ENCODE data around the gene MRPS5.
"Not testable (repeated sequence)": the region's sequence is repeated elsewhere in the genome, so short reads cannot be mapped to it uniquely, and the experiment has no call there.

MRPS5 gene

GRCh38 chr2:95039363-95039762 lies 82.2 kb downstream of the MRPS5 start:
- H2AFZ ChIP-seq (ENCODE audit: low read depth, low read length), result no peak overlapping the region
- peaks cover 25% of the 10 kb centered on the region for H3K36me3 ChIP-seq (ENCODE audit: insufficient read depth, low read length)
- peaks cover 10% of the 10 kb centered on the region; the same call in 1 of the 2 replicates for H3K79me2 ChIP-seq (ENCODE audit: insufficient read depth, low read length)

GRCh38 chr2:95038635-95039298 lies 82.8 kb downstream of the MRPS5 start:
- no peak overlapping the region for H3K27ac ChIP-seq (ENCODE audit: low read length)
- TF ChIP-seq EZH2 (IDR thresholded peaks at IDR 0.05; ENCODE audit: borderline replicate concordance, low read depth, low read length, severe bottlenecking) (no peak), CTCF (IDR thresholded peaks at IDR 0.05; ENCODE audit: borderline replicate concordance, extremely low read depth, low read length, poor library complexity, severe bottlenecking) (no peak)
- DNase-seq (no peak), ATAC-seq (ENCODE audit: insufficient read depth, low read depth) (no peak)
- no peak overlapping the region for H2AFZ ChIP-seq (ENCODE audit: low read depth, low read length)
- H3K79me2 ChIP-seq (ENCODE audit: insufficient read depth, low read length), result peaks cover 16% of the 10 kb centered on the region; the same call in 1 of the 2 replicates
- no peak overlapping the region for H3K9ac ChIP-seq (ENCODE audit: low read depth, low read length)
- no peaks in the 10 kb centered on the region for H3K27me3 ChIP-seq (ENCODE audit: insufficient read depth, low read length, poor library complexity)
- H3K4me1 ChIP-seq (ENCODE audit: insufficient read depth, low read length), result no peaks in the 10 kb centered on the region
- peaks cover 12% of the 10 kb centered on the region for H4K20me1 ChIP-seq (ENCODE audit: insufficient read depth, low read length)
- no peaks in the 10 kb centered on the region for H3K9me3 ChIP-seq (ENCODE audit: insufficient read depth, low read length, severe bottlenecking)
- H3K36me3 ChIP-seq (ENCODE audit: insufficient read depth, low read length), result peaks cover 26% of the 10 kb centered on the region
- no peak overlapping the region for H3K4me2 ChIP-seq (ENCODE audit: insufficient read depth, low read length)
- H3K4me3 ChIP-seq (ENCODE audit: low read depth in 1 of 2, low read length in 2 of 2), result no peak overlapping the region

More at GRCh38 chr2:95039363-95039762, 82.2 kb downstream of the MRPS5 start:
- Histone ChIP-seq H3K4me1 (ENCODE audit: insufficient read depth, low read length) (no peaks in the 10 kb centered on the region), H3K9me3 (ENCODE audit: insufficient read depth, low read length, severe bottlenecking) (no peaks in the 10 kb centered on the region), H3K4me3 (ENCODE audit: low read depth in 1 of 2, low read length in 2 of 2) (no peak overlapping the region), H3K4me2 (ENCODE audit: insufficient read depth, low read length) (no peak overlapping the region), H3K9ac (ENCODE audit: low read depth, low read length) (no peak overlapping the region), H3K27me3 (ENCODE audit: insufficient read depth, low read length, poor library complexity) (no peaks in the 10 kb centered on the region), H4K20me1 (ENCODE audit: insufficient read depth, low read length) (peaks cover 6% of the 10 kb centered on the region), H3K27ac (ENCODE audit: low read length) (no peak overlapping the region)
- TF ChIP-seq CTCF (IDR thresholded peaks at IDR 0.05; ENCODE audit: borderline replicate concordance, extremely low read depth, low read length, poor library complexity, severe bottlenecking) (no peak), EZH2 (IDR thresholded peaks at IDR 0.05; ENCODE audit: borderline replicate concordance, low read depth, low read length, severe bottlenecking) (no peak)
- ATAC-seq (ENCODE audit: insufficient read depth, low read depth) (no peak), DNase-seq (no peak)

- Histone ChIP-seq H3K36me3 (ENCODE audit: insufficient read depth, low read length) (peaks cover 22% of the 10 kb centered on the region), H3K79me2 (ENCODE audit: insufficient read depth, low read length) (peaks cover 18% of the 10 kb centered on the region; the same call in 1 of the 2 replicates), H4K20me1 (ENCODE audit: insufficient read depth, low read length) (peaks cover 18% of the 10 kb centered on the region)
- not testable (repeated sequence) for ATAC-seq (ENCODE audit: insufficient read depth, low read depth); H3K4me2 ChIP-seq (ENCODE audit: insufficient read depth, low read length); H2AFZ ChIP-seq (ENCODE audit: low read depth, low read length); H3K9ac ChIP-seq (ENCODE audit: low read depth, low read length); H3K27me3 ChIP-seq (ENCODE audit: insufficient read depth, low read length, poor library complexity); H3K4me1 ChIP-seq (ENCODE audit: insufficient read depth, low read length); H3K27ac ChIP-seq (ENCODE audit: low read length); DNase-seq; H3K4me3 ChIP-seq (ENCODE audit: low read depth in 1 of 2, low read length in 2 of 2); H3K9me3 ChIP-seq (ENCODE audit: insufficient read depth, low read length, severe bottlenecking)
Observed at GRCh38 chr2:95037841-95038585, 83.6 kb downstream of the MRPS5 start.

- Histone ChIP-seq H3K4me3 (ENCODE audit: low read depth in 1 of 2, low read length in 2 of 2) (no peak overlapping the region), H4K20me1 (ENCODE audit: insufficient read depth, low read length) (peaks cover 20% of the 10 kb centered on the region), H3K4me2 (ENCODE audit: insufficient read depth, low read length) (no peak overlapping the region), H3K36me3 (ENCODE audit: insufficient read depth, low read length) (peaks cover 20% of the 10 kb centered on the region), H2AFZ (ENCODE audit: low read depth, low read length) (no peak overlapping the region), H3K4me1 (ENCODE audit: insufficient read depth, low read length) (no peaks in the 10 kb centered on the region), H3K27me3 (ENCODE audit: insufficient read depth, low read length, poor library complexity) (no peaks in the 10 kb centered on the region), H3K9me3 (ENCODE audit: insufficient read depth, low read length, severe bottlenecking) (no peaks in the 10 kb centered on the region), H3K9ac (ENCODE audit: low read depth, low read length) (no peak overlapping the region), H3K79me2 (ENCODE audit: insufficient read depth, low read length) (peaks cover 14% of the 10 kb centered on the region; the same call in 1 of the 2 replicates), H3K27ac (ENCODE audit: low read length) (no peak overlapping the region)
- no peak for ATAC-seq (ENCODE audit: insufficient read depth, low read depth)
- TF ChIP-seq EZH2 (IDR thresholded peaks at IDR 0.05; ENCODE audit: borderline replicate concordance, low read depth, low read length, severe bottlenecking) (no peak), CTCF (IDR thresholded peaks at IDR 0.05; ENCODE audit: borderline replicate concordance, extremely low read depth, low read length, poor library complexity, severe bottlenecking) (no peak)
- DNase-seq, result no peak
Observed at GRCh38 chr2:95037384-95037839, 84.2 kb downstream of the MRPS5 start.
